Stimulated activated CD4-positive, alpha-beta T cell treated with anti-CD3 and anti-CD28 coated beads, TNF-alpha, amount 100 ng/mL, for 48 hours (primary cell): Measurements from ENCODE around the gene GGACT.
"Not testable (repeated sequence)": the region's sequence is repeated elsewhere in the genome, so short reads cannot be mapped to it uniquely, and the experiment has no call there.

Experiments
- DNase-seq, 3 donors: peaks; one replicate each; pipeline ENCODE4 v3.0.0-alpha.2; 2020; ENCODE audit warnings: low read depth in 3 of 3

Gene GGACT

DNA sequence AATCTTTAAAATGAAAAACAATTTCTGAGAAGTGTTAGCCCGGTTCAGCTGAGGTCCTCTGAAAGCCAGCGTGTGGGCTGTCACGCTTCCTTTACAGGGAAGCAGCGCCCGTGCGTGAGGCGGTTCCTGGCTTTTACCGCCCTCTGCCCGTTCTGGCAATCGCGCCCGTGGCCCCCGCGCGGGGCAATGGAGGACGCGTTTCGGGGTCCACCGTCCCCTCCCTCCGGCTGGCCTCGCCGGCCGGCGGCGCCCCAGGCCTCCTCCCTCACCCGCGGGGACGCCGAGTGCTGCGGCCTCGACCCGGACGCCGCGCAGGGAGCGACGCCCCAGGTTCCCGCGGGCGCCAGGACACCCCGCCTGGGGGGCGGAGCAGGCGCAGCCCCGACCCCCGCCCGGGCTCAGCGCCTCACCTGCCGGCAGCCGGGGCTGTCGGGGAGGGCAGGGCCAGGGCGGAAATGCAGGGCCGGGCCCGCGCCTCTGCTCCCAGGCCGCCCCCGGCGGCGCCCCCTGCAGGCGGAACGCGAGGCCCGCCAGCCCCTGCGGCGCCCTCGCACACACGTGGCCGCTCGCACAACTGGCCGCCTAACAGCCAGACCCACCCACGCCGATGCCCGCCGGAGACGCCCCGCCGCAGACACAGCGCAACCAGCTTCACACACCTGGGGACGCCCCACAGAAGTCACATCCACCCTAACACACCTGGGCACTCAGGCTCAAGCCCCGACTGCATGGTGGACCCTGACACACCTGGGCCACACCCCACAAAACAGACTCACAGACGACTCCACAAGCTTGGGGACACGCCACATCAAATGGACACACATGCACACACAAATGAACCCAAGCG, at the start of gene GGACT:
TSS of gene GGACT (minus strand) at position 459 of the 847 bp plus-strand sequence. CDS start 56,198 bp downstream, outside the sequence.
- peak; percentile 65 to 80 (median 65) for DNase-seq

- DNase-seq, result no peak
Observed at GRCh38 chr13:100637796-100638195, 49.2 kb upstream of the GGACT start.

DNA sequence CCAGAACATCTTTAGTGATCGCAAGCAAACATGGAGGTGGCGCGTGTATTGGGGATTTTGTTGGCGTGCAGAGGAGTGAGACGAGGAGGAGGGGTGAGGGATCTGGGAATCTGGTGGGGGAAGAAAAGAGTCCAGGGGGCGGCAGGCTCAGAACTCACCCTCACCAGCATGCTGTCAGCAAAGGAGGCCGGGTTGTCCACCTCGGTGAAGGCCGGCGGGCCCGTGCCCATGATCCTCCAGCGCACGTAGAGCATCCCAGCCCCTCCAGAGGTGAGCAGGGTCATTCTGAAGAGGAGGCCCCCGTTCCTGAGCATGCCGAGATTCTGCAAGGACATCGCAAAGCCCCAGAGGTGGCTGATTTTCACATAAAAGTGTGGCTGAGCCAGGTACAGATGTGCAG, 48.8 kb upstream of the GGACT start:
- DNase-seq, result no peak

- DNase-seq, result no peak
Observed at GRCh38 chr13:100636441-100636840, 47.9 kb upstream of the GGACT start.

GRCh38 chr13:100636004-100636403, 47.4 kb upstream of the GGACT start:
- no peak for DNase-seq

DNA sequence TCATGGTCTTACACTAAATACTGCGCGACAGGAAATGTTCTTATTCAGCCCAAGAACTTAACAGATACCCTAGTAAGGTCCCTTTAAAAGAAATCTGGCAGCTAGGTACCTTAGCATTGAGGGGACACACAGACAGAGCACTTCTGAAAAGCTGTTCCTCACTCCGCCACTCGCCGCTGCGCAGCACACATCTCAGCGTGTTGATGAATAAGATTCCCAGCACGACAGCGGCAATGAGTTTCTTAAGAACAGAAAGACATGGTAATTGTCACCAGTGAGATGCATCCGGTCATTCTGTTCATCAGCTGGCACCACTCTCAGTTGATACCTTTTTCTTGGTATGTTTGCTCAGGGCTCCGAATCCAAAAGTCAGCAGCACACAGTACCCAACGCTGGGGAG, 46.1 kb upstream of the GGACT start:
- no peak for DNase-seq

DNA sequence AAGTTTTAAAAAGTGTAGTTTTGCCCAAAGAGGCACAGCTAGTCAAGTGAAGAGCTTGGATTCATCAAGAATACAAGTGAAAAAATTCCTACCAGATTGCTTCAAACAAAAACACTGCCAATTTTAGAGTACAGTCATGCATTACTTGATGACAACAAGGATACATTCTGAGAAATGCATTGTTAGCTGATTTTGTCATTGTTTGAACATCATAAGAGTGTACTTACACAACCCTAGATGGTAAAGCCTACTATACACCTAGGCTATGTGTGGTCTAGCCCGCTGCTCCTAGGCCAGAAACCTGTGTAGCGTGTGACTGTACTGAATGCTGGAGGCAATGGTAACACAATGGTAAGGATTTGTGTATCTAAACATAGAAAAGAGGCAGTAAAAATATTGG, 44.9 kb upstream of the GGACT start:
- DNase-seq, result no peak

GRCh38 chr13:100630555-100630954, 42.0 kb upstream of the GGACT start:
- no peak for DNase-seq

- no peak for DNase-seq
Observed at GRCh38 chr13:100627120-100627519, 38.5 kb upstream of the GGACT start.

DNA sequence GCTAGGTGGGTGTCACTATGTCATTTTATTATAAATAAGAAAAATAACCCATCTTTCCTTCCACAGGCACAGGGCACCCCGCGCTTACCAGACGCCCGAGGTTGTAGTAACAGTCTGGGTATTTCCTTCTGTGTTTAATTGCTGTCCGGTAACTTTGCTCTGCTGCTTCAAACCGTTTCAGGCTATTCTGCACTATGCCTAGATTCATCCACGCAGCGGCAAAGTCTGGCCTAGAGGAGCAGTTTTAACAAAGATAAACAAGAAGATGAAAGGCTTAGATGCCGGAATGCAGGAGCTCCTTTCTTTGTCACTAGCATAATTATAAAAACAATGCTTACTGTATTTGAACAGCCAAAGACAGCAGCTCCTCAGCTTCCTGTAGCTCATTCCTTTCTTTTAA, 36.9 kb upstream of the GGACT start:
- no peak for DNase-seq

DNA sequence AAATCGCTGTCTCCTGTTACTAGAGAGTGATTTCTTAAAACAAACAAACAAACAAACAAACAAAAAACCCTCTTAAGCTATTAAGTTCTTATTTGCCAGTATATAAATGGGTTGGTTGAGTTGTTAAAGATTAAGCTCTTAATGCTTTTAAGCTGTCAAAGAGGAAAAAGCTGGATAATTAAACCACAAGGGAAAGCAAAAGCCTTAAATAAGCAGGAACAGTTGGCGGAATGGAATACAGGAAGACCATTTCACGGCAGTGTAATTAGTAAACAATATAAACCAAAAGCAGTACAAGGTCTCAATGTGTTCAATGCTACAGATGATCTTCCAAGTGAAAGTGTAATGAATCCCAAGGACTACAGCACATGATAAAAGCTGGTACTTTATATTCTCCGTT, 32.2 kb upstream of the GGACT start:
- no peak for DNase-seq

- no peak for DNase-seq
Observed at GRCh38 chr13:100619940-100620339, 31.4 kb upstream of the GGACT start.

DNA sequence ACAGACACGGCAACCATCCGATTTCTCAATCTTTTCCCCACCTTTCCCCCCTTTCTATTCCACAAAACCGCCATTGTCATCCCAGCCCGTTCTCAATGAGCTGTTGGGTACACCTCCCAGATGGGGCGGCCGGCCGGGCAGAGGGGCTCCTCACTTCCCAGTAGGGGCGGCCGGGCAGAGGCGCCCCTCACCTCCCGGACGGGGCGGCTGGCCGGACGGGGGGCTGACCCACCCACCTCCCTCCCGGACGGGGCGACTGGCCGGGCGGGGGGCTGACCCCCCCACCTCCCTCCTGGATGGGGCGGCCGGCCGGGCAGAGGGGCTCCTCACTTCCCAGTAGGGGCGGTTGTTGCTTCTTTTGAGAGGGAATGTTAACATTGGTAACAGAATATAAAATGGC, 30.3 kb upstream of the GGACT start:
- DNase-seq, result not testable (repeated sequence)

DNA sequence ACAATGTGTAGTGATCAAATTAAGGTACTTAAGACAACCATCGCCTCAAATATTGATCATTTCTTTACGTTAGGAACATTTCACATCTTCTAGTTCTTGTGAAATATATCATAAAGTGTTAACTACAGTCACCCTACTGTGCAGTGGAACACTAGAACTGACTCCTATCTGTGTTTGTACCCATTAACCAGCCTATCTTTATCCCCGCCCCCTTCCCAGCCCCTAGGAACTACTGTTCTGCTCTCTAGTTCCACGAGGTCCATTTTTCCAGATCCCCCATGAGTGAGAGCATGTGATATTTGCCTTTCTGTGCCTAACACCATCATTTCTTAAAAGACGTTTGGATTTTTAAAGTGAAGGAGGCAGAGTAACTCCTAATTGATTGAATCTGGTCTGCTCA, 24.4 kb upstream of the GGACT start:
- no peak for DNase-seq

- DNase-seq, result no peak
Observed at GRCh38 chr13:100611678-100612492, 23.3 kb upstream of the GGACT start.

DNA sequence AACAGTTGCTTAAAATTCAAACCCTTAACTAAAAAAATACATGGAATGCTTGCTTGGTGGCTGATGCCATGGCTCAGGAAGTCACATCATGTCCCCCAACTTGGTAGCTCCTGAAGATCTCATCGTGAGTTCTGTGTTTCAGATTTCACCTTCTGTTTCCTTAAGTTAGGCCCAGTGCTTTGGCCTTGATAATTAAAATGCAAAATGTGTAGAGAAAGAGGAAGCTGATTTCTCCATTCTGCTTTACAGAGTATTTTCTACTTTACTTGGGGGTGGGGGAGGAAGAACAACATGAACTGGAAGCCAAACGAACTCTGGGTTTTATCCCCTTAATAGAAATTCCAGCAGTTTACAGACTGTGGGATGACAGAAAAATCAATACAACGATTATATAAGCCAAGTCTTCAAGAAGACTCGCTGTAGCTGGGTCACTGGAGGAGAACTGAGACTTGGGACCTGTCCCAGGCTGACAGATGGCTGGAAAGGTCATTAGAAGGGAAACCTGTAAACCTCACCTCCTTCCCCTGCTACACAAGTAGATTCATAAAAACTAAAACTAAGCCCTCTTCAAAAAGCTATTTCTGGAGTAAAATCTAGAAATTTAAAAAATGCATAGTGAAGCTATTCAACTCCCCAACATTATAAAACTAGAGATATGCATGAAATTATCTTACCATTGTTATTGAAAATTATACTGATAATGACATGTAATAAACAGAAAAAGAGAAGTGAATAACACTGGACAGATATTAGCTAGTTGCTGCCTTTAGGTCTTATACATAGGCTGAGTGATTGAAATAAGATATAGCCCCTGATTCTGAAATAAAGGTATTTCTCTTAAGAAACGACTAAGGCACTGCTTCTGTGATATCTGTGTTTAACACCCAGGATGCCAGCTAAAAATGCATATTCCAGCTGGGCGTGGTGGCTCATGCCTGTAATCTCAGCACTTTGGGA, 22.1 kb upstream of the GGACT start:
- no peak for DNase-seq

DNA sequence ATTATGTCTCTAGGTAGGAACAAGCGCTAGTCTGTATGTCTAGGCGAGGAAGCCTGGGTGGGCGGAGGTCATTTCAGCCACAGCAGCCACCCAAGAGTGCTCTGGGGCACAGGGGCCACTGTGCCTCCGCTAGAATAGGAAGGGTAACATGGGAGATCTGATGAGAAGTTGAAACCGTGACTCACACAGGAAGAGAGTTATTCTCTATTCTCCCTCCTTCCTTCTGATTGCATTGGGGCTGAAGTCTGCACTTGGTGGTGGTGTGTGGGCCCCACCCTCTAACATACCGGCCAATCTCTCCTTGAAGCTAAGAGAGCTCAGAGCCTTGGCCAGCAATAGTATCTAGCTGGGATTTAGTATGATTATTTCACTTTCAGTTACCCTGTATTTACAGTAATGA, 20.3 kb upstream of the GGACT start:
- no peak for DNase-seq

DNA sequence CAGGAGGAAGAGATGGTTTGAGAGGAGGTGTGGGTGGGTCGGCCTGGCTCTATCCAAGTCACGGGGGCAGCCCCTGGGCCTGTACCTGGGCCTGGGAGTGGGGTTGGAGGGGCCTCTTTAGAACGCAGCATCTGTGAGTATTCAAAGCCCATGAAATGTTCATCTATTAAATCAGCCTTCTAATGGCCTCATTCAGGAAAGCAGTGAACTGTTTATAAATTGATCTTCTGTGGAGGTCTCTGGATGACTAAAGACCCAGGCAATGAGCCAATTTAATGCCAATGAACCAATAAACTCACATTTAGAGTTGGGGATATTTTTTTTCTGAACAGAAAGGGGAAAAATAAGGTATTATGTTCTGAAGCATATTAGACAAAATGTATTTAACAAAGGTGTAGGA, 19.9 kb upstream of the GGACT start:
- no peak for DNase-seq

GRCh38 chr13:100604918-100605710, 16.5 kb upstream of the GGACT start:
- DNase-seq, result no peak

- no peak for DNase-seq
Observed at GRCh38 chr13:100602493-100603111, 14.0 kb upstream of the GGACT start.

DNA sequence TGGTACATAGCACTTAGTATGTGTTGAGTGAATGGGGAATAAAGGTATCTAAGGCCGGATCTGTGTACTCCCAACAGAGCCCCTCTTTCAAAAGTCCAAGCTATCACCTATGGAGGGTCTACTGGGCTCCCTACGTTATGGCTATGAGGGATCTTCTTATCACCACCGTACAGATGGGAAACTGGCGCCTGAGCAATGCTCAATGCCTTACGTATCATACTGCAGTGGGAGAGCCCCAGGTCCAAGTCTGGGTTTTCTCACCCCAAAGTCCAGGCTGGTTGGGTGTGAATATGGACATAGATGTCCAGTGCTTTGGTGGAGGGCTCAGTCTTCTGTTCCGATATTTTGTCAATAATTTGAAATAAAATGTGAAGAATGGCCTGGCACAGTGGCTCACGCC, 13.1 kb upstream of the GGACT start:
- DNase-seq, result no peak
